Muscle of back (tissue), 11 donors: ENCODE data around the gene ABHD2. TPM values are rescaled to one million over a fixed set of nuclear protein-coding genes. Genes with fewer than 3 reads are reported as not detected.

Experiments
- DNase-seq, 3 donors: peaks; one replicate each; pipeline versions ENCODE4 v3.0.0 to v3.0.0-alpha.2; 2013
- polyA plus RNA-seq, 10 donors: library from polyadenylated mRNA; unstranded; fragments of 120-200 nt; gene quantifications; one replicate each; pipeline ENCODE4 v1.2.1, GENCODE V29; 2013; ENCODE audit not compliant: insufficient read length in 10 of 10

ABHD2 gene
- polyA plus RNA-seq, 10 donors = 18.3 to 24.7 (median 21.8) TPM

- DNase-seq = no peak
These were observed 99.2 kb downstream of the ABHD2 start for GRCh38 chr15:89187301-89187985.

GRCh38 chr15:89187986-89188514 is 99.8 kb downstream of the ABHD2 start:
- DNase-seq = no peak

- DNase-seq = no peak
These were observed 103.9 kb downstream of the ABHD2 start for GRCh38 chr15:89192136-89192535.

- DNase-seq = no peak
These were observed 104.5 kb downstream of the ABHD2 start for GRCh38 chr15:89192766-89193165.

- no peak for DNase-seq
These were observed 106.4 kb downstream of the ABHD2 start for GRCh38 chr15:89194608-89195007.

- peak in 1 of 3 donors; percentile 33 for DNase-seq
These were observed 107.6 kb downstream of the ABHD2 start for GRCh38 chr15:89195836-89196235.

- DNase-seq = no peak
These were observed 108.0 kb downstream of the ABHD2 start for GRCh38 chr15:89196241-89196640.

- no peak for DNase-seq
These were observed 108.7 kb downstream of the ABHD2 start for GRCh38 chr15:89196994-89197393.

GRCh38 chr15:89197503-89197971 is 109.3 kb downstream of the ABHD2 start:
- DNase-seq = no peak

- DNase-seq = no peak
These were observed 109.9 kb downstream of the ABHD2 start for GRCh38 chr15:89198196-89198595.

GRCh38 chr15:89198934-89199333 is 110.7 kb downstream of the ABHD2 start:
- peak in 1 of 3 donors; percentile 46 for DNase-seq

- DNase-seq = peak; percentile 21 to 67 (median 36)
These were observed 111.5 kb downstream of the ABHD2 start for GRCh38 chr15:89199746-89200145.

- DNase-seq = no peak
These were observed 111.9 kb downstream of the ABHD2 start for GRCh38 chr15:89200182-89200581.

GRCh38 chr15:89201465-89202005 is 113.3 kb downstream of the ABHD2 start:
- DNase-seq = no peak

GRCh38 chr15:89203705-89204273 is 115.5 kb downstream of the ABHD2 start:
- DNase-seq = no peak

GRCh38 chr15:89205991-89206585 is 117.8 kb downstream of the ABHD2 start:
- DNase-seq = no peak

- DNase-seq = peak; percentile 36 to 71 (median 37)
These were observed 118.7 kb downstream of the ABHD2 start for GRCh38 chr15:89206908-89207331.

- DNase-seq = no peak
These were observed 120.0 kb downstream of the ABHD2 start for GRCh38 chr15:89208256-89208655.

- DNase-seq = no peak
These were observed 120.8 kb downstream of the ABHD2 start for GRCh38 chr15:89209057-89209456.

- no peak for DNase-seq
These were observed 123.5 kb downstream of the ABHD2 start for GRCh38 chr15:89211678-89212170.

- DNase-seq = no peak
These were observed 127.4 kb downstream of the ABHD2 start for GRCh38 chr15:89215627-89216026.

GRCh38 chr15:89217031-89217430 is 128.8 kb downstream of the ABHD2 start:
- no peak for DNase-seq
